Stimulated activated CD8-positive, alpha-beta memory T cell treated with anti-CD3 and anti-CD28 coated beads, Interleukin-15, amount 100 ng/mL, for 1 hour (primary cell): ENCODE data around the gene SLC26A5.
"Not testable (repeated sequence)": the region's sequence is repeated elsewhere in the genome, so short reads cannot be mapped to it uniquely, and the experiment has no call there.

Experiments used
- DNase-seq: peaks from one replicate; pipeline ENCODE4 v3.0.0-alpha.2; 2020; ENCODE audit warnings: low read depth

The SLC26A5 gene, protein sequence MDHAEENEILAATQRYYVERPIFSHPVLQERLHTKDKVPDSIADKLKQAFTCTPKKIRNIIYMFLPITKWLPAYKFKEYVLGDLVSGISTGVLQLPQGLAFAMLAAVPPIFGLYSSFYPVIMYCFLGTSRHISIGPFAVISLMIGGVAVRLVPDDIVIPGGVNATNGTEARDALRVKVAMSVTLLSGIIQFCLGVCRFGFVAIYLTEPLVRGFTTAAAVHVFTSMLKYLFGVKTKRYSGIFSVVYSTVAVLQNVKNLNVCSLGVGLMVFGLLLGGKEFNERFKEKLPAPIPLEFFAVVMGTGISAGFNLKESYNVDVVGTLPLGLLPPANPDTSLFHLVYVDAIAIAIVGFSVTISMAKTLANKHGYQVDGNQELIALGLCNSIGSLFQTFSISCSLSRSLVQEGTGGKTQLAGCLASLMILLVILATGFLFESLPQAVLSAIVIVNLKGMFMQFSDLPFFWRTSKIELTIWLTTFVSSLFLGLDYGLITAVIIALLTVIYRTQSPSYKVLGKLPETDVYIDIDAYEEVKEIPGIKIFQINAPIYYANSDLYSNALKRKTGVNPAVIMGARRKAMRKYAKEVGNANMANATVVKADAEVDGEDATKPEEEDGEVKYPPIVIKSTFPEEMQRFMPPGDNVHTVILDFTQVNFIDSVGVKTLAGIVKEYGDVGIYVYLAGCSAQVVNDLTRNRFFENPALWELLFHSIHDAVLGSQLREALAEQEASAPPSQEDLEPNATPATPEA

DNA sequence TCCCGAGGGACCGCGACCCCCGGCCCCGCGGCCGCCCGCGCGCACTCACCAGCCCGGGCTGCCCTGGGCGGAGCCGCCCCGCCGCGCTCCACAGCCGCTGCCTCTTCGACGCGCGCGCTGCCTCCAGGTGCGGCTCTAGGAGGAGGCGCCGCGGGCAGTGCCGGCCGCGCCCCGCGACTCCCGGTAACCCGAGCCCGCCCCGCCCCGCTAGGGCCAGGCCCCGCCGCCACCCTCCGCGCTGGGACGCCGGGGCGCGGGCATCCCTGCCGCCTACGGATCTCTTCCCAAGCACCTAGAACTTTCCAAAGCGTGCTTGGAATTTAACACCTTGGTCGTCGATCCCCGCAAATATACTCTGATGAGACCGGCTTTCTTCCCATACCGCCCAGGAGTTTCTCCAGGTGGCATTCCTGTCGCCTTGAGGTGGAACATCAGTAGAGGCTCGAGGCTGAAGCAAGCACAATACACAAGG lies at the start of gene SLC26A5:
TSS of gene SLC26A5 (minus strand) at position 159 of the 472 bp plus-strand sequence. CDS start 24,693 bp downstream, outside the sequence.
- no peak for DNase-seq

DNA sequence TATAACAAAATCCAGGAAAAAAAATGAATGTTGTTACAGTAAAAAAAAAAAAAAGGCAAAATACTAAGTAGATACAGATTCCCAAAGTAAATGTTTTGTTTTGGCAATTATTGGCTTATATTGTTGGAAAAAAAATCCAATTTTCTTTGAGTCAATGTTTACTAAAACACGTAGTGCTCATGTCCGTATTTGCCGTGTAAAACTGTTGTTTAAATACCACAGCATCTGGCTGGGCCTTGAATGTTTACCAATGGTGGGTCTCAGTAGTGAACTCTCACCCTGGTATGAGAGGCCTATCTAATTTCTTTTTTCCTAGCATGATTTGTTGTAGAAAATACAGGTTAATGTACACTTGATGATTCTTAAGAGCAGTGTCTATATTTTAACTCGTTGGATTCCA lies 41.4 kb upstream of the SLC26A5 start:
- no peak for DNase-seq

DNA sequence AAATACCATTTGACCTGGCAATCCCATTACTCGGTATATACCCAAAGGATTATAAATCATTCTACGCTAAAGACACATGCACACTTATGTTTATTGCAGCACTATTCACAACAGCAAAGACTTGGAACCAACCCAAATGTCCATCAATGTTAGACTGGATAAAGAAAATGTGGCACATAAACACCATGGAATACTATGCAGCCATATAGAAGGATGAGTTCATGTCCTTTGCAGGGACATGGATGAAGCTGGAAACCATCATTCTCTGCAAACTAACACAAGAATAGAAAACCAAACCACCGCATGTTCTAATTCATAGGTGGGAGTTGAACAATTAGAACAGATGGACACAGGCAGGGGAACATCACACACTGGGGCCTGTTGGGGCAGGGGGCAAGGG lies 40.9 kb upstream of the SLC26A5 start:
- DNase-seq: not testable (repeated sequence)

DNA sequence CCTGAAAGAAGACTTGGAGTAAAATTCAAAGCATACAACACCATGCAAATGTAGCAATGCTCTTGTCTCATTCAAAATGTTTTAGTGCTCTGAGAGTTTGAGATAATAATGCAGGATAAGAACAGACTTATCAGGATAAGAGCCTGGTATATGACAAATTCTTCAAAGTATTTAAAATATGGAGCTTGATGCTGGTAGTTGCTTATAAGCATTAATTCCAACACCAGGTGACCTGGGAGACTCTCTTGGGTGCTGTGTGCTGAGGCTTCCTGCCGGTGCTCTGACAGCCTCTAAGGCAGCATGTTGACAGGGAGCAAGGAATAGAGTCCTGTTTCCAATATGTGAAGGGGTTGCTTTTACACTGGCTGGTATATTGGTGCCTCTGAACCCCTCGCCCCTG lies 34.8 kb upstream of the SLC26A5 start:
- DNase-seq: no peak

DNA sequence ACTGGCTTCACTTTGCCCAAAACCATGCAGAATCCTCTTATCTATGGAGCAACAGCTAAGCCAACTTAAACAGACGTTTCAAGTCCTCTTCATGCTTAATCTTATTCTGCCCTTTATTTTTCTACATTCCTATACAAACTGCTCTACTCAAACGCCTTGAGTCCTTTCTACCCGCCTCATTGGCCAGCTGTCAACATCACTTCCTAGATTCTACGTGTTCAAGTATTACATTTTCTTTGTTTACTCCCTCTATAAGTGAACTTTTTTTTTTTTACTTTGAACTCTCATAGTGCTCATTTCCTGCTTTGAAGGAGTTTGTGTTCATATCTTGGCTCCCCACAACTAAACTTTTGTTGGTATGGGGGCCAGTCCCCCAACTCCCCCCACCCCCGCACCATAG lies 28.9 kb upstream of the SLC26A5 start:
- no peak for DNase-seq

DNA sequence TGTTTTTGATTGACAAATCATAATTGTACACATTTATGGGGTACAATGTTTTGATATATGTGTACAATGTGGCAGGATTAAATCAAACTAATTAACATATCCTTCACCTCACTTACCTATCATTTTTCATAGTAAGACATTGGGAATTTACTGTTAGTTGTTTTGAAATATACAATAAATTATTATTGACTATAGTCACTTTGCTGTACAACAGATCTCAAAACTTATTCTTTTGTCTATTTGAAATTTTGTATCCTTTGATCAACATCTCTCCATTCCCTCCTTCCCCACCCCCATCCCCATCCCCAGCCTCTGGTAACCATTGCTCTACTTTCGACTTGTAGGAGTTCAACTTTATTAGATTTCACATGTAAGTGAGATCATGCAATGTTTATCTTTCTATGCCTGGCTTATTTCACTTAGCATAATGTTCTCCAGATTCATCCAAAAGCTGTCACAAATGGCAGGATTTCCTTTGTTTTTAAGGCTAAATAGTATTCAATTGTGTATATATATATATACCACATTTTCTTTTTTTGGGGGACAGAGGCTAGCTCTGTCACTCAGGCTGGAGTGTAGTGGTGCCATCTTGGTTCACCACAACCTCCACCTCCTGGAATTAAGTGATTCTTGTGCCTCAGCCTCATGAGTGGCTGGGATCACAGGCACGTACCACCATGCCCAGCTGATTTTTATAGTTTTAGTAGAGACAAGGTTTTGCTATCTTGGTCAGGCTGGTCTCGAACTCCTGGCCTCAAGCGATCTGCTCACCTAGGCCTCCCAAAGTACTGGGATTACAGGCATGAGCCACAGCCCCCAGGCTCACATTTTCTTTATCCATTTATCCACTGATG lies 23.3 kb upstream of the SLC26A5 start:
- DNase-seq: no peak

DNA sequence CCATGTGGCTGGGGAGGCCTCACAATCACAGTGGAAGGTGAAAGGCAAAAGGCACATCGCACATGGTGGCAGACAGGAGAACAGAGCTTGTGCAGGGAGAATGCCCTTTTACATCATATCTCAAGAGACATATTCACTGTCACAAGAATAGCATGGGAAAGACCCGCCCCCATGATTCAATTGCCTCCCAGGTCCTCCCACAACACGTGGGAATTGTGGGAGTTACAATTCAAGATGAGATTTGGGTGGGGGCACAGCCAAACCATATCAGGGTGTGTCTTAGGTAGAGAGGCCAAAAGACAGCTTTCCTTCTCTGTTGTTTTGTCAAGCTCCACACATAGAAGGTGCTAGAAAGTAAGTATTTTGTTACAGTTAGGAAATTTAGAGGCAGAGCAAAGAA lies 20.8 kb upstream of the SLC26A5 start:
- DNase-seq: no peak

DNA sequence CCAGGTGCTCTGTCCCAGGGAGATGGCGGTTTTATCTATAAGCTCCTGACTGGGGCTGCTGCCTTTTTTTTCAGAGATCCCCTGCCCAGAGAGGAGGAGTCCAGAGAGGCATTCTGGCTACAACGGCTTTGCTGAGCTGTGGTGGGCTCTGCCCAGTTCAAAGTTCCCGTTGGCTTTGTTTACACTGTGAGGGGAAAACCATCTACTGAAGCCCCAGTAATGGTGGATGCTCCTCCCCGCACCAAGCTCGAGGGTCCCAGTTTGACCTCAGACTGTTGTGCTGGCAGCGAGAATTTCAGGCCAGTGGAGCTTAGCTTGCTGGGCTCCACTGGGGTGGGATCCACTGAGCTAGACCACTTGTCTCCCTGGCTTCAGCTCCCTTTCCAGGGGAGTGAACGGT lies 16.4 kb upstream of the SLC26A5 start:
- no peak for DNase-seq

DNA sequence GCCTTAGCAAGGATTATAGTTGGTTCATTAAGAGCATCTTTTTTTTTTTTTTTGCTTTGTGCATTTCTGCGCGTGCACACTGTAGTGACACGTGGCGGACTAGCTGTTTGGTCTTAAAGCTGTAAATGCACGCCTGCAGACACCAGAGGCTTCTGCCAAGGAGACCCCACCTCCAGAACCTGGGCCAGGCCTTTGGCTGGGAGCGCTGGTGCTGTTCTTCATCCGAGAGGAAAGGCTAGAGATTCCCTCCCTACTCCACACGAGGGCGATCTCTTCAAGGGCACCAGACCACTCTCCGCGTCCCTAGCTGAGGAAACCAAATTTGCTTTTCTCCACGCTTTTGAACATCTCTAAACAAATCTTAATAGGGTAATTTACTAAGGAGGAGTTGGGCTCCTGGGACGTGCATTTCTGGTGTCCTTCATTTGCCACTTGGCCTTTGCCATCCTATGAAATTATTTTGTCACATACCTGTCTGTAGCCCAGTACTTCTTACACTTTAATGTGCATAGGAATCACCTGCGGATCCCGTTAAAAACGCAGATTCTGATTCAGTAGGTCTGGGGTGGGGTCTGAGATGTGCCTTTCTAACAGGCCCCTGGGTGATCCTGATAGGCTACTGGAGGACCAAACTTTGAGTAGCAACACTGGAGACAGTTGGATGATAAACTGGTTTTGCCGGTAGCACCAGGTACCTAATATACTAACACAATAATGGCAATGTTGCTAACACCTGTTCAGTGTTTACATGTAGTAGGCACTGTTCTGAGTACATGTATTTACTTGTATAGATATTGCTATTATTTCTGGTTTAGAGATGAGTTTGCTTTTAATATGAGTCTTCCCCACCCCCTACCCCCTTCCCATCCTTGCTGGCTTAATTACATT lies 1.3 kb upstream of the SLC26A5 start:
- DNase-seq: no peak

DNA sequence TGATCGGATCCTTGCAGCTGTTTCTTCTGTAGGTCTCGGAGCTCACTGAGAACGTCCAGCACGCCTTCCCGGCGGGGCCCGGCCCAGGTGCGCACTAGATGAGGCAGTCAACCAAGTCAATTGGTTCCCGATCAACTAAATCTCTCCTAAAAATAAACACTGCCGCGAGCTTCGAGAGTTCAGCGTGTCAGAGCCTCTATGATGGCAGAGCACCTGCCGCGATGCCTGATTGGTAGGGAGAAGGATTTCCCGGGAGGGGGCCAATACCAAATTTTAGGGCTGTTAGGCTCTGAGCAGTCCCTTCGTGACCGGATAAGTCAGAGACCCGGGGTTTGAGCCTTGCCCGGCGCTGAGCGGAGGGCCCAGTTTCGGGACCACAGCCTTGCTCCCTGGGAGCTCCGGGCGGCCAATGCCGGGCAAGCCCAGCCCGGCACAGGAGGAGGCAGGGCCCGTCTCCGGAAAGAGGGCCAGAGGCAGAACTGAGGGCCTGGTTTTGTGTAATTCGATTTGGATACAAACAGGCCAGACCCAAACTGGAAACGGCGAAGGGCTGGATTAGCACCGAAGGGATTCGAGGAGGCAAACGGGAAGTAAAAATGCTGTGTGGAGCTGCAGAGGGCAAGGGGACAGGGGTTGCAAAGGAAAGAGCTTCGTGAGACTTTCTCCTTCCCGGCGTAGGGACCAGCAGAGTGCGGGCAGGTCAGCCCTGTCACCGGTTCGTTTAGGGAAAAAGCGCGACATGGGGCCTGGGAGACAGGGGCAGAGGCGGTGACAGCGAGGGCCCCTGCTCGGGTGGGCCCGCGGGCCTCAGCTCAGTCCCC lies 569 bp downstream of the SLC26A5 start:
- no peak for DNase-seq

DNA sequence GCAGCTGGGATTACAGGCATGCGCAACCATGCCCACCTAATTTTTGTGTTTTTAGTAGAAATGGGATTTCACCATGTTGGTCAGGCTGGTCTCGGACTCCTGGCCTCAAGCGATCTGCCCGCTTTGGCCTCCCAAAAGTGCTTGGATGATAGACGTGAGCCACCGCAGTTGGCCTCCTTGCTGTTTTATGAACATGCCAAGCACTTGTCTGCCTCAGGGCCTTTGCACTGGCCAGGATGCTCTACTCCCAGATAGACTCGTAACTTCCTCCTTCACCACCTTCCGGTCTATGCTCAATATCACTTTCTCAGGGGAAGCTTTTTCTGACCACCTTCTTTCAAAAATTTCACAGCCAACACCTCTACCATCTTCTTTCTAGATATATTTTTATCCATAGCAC lies 6.3 kb downstream of the SLC26A5 start:
- no peak for DNase-seq

DNA sequence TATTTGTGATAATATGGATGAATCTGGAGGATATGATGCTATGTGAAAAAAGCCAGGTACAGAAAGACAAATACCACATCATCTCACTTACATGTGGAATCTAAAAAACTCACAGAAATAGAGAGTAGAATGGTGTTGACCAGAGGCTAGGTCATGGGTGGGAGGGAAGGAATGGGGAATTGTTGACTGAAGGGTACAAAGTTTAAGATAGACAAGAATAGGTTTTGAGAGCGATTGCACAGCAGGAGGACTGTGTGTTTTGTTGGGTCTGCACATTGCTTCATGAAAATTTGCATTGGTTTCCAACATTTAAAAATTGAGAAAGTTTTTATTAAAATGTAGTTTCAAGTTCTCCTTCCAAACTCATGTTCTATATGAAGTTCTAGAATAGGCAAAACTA lies 8.4 kb downstream of the SLC26A5 start:
- no peak for DNase-seq

DNA sequence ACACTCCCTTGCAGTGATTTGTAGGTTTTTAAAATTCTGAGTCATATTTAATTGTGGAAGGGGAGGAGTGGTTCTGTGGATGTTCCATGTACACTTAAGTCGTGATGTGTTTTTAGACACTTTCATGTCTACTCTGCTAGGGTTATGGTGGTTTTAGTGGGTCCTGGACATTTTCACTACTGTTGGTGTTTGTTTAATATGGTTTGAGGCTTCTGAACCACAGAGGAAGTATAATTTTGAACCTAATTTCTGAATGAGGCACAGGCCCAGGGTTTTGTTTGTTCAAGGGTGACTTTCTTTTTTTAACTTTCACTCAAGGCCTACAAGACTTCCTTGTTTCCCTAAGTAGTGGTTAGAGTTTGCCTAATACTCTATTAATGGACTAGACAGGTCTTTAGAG lies 13.3 kb downstream of the SLC26A5 start:
- no peak for DNase-seq

DNA sequence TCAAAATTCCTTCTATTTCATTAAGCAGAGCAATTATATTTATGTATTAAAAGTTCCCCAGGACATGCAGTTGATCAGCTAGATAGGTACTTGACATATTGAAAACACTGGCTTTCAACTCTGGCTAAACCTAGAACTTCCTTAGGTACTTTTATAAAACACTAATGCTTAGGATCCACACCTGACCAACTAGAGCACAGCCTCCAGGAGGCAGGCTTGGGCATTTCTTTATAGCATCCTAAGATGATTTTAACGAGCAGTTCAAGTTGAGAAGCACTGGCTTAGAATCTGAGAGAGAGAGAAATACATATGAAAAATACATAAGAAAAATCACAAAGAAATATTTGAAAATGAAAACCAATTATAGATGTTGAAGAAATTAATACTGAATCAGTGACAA lies 20.8 kb downstream of the SLC26A5 start:
- no peak for DNase-seq

DNA sequence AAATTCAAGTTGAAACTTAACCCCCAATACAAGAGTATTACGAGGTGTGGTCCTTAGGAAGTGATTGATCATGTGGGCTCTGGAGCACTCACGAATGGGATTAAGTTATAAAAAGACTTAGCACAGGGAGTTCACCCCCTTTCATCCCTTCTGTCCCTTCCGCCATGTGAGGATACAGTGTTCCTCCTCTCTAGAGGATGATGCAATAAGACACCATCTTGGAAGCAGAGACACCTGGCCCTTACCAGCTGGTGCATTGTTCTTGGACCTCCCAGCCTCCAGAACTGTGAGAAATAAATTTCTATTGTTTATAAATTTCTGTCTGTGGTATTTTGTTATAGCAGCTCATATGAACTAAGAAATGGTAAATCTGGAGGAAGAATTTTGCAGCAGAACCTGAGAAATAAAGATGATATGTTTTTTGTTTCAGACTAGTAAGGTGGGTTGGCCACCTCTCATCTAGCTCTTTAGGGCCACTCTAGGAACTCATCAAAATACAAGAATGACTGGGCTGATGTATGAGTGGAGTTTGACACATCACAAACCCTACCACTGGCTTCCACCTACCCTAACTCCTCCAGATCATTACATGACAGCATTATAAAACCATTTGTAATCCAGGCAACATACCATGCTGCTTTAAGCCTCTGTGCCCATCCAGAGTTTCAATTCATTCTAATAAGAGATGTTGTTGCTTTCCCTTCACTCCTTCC lies 22.4 kb downstream of the SLC26A5 start:
- DNase-seq: no peak

DNA sequence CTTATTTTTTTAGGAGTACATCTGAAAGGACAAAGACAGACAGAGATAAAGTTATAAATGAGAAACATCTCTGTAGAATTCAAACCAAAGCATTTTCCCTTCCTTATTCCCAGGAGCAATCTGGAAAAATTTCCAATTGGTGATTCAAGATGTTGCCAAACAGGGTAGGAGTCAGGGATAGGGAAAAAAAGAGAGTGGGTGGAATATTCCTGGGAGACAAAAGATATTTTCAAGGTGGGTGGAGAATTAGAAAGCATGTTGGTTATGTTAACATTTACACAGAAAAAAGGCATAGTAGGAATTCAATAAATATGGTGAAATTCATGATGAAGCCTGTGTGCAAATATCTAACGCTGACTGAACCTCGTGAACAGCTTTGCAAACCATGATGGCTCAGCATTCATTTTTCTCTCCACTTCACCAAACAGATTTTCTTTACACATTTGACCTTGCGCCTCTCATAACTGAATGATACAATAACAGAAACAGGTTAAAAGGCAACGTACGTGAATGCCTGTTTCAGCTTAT lies 25.1 kb downstream of the SLC26A5 start:
- DNase-seq: no peak

DNA sequence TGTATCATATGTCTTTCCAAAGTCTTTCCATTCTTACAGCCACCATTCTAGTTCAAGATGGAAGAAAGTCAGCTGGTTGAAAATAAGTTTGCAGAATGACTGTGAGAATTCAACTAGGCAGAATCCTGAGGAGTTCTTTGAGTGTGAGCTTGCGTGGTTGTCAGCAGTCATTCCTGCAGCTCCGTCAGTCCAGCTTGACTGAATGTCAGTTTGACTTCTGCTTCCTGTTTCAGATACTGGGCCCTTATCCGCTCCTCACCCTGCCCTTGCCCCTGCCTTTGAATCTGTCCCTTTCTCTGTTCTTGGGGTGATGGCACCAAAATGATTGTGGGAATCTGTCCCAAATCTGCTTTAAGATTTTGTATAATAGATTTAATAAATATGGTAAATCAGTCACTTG lies 27.8 kb downstream of the SLC26A5 start:
- no peak for DNase-seq

DNA sequence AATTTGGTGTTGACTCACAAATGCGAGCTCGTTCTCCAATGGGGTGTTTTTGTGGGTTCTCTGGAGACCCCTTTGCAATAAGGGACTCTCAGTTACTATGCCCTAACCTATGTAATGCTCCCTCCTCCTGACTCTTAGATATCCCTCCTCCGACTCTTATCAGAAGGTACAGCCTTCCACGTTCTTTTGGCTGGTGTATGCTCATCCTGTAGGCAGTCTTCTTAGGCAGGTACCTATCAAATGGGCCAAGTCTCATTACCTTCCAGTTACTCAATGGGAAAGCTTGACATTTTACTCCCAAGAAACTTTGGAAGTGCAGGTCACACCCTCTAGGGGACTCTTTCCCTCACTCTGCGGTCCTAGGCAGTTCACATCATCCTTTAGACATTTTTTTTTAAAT lies 32.6 kb downstream of the SLC26A5 start:
- DNase-seq: no peak

DNA sequence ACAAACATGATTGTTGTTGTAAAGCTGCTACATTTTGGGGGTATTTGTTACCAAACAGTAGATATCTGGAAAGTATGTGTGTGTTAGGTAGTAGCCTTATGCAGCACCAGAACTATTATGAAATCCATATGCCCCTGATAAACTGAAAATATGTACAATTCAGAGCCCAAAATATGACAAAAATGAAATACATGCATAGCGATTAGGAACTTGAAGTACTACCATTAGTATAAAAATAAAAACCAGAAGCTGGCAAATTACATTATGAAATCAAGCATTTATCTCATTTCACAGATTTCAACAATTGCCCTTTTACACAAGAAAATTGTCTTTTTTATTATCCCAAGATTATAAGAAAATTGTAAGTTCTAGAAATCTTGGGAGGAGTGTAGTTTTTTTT lies 33.9 kb downstream of the SLC26A5 start:
- DNase-seq: no peak
